Breast epithelium (tissue), 4 donors: ENCODE data around the gene FOXN3. TPM values are rescaled to one million over a fixed set of nuclear protein-coding genes. Genes with fewer than 3 reads are reported as not detected.

ENCODE experiments used
- DNase-seq, 2 donors: peaks; one replicate each; pipeline ENCODE4 v3.0.0-alpha.2; 2019; ENCODE audit warnings: low spot score in 2 of 2
- H3K27ac ChIP-seq, 2 donors: fragments of 200-600 bp; sonication (generic) in 1 of 2; one replicate each; pipeline ENCODE4 v1.5.1; 2016 to 2019; ENCODE audit warnings: mild to moderate bottlenecking in 1 of 2
- H3K27me3 ChIP-seq, 2 donors: fragments of 200-600 bp; sonication (generic) in 1 of 2; one replicate each; pipeline versions ENCODE4 v1.5.1 to v1.6.0; 2017 to 2019; ENCODE audit warnings: control low read depth in 1 of 2, mild to moderate bottlenecking in 1 of 2
- H3K36me3 ChIP-seq: fragments of 200-600 bp; one replicate; pipeline ENCODE4 v1.5.1; 2019
- H3K4me1 ChIP-seq, 2 donors: fragments of 200-600 bp; sonication (generic); one replicate each; pipeline ENCODE4 v1.5.1; 2016 to 2019; ENCODE audit warnings: control low read depth in 1 of 2
- H3K4me3 ChIP-seq, 3 donors: fragments of 200-600 bp; sonication (generic); 1 replicate in 2 of 3; 2 replicates in 1 of 3; pipeline ENCODE4 v1.5.1; 2016 to 2019; ENCODE audit warnings: mild to moderate bottlenecking in 3 of 3, moderate library complexity in 2 of 3
- H3K9me3 ChIP-seq, 2 donors: fragments of 200-600 bp; sonication (generic) in 1 of 2; one replicate each; pipeline ENCODE4 v1.5.1; 2016 to 2019; ENCODE audit warnings: control low read depth in 1 of 2
- POLR2A ChIP-seq: fragments of 450-650 bp; IDR thresholded peaks from one replicate; pipeline ENCODE4 v1.6.1; 2016; ENCODE audit warnings: antibody characterized with exemption, mild to moderate bottlenecking, moderate library complexity
- POLR2AphosphoS5 ChIP-seq, 3 donors: sonication (generic); formaldehyde crosslinking; IDR thresholded peaks; one replicate each; pipeline ENCODE4 v1.6.1; 2017; ENCODE audit warnings: antibody characterized with exemption in 3 of 3
- intact Hi-C: fragments of 100-400 bp; cut with DNase I; formaldehyde crosslinking; loops from one replicate; pipeline ENCODE4 v1.15.1; 2023; ENCODE audit warnings: low total_unique reads
- total RNA-seq, 3 donors: library from RNA; depleted of rRNA; stranded (reverse); fragments of >200 nt; gene quantifications; one replicate each; pipeline ENCODE4 v1.1.0, GENCODE V29; 2016
- TF ChIP-seq, protein P1 (sequence below), 3 donors: fragments of 450-650 bp; IDR thresholded peaks; one replicate each; pipeline ENCODE4 v1.5.1; 2016 to 2017; ENCODE audit warnings: antibody characterized with exemption in 3 of 3, mild to moderate bottlenecking in 3 of 3, moderate library complexity in 3 of 3

FOXN3 gene
- total RNA-seq, 3 donors from 2014 or later, result 70.7 to 180 (median 80.3) TPM

- no peak for DNase-seq
- H3K27ac ChIP-seq, result peak overlapping the region in 1 of 2 donors; percentile 14
- no peaks in the 10 kb centered on the region for H3K27me3 ChIP-seq
- no peaks in the 10 kb centered on the region for H3K36me3 ChIP-seq
- intact Hi-C loops, result no loop called here
- TF ChIP-seq, protein P1, sequence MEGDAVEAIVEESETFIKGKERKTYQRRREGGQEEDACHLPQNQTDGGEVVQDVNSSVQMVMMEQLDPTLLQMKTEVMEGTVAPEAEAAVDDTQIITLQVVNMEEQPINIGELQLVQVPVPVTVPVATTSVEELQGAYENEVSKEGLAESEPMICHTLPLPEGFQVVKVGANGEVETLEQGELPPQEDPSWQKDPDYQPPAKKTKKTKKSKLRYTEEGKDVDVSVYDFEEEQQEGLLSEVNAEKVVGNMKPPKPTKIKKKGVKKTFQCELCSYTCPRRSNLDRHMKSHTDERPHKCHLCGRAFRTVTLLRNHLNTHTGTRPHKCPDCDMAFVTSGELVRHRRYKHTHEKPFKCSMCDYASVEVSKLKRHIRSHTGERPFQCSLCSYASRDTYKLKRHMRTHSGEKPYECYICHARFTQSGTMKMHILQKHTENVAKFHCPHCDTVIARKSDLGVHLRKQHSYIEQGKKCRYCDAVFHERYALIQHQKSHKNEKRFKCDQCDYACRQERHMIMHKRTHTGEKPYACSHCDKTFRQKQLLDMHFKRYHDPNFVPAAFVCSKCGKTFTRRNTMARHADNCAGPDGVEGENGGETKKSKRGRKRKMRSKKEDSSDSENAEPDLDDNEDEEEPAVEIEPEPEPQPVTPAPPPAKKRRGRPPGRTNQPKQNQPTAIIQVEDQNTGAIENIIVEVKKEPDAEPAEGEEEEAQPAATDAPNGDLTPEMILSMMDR (IDR thresholded peaks at IDR 0.05), result no peak
- TF ChIP-seq POLR2AphosphoS5 (IDR thresholded peaks at IDR 0.05), result no peak
- no peak for TF ChIP-seq POLR2A
- H3K4me3 ChIP-seq, result no peak overlapping the region
- no peaks in the 10 kb centered on the region for H3K9me3 ChIP-seq
- no peaks in the 10 kb centered on the region for H3K4me1 ChIP-seq
Observed at GRCh38 chr14:89185919-89186855, 230.8 kb downstream of the FOXN3 start.

- H3K4me3 ChIP-seq, result no peak overlapping the region
- no peaks in the 10 kb centered on the region for H3K9me3 ChIP-seq
- no peak for DNase-seq
- no peak for TF ChIP-seq POLR2A
- TF ChIP-seq, protein P1 (IDR thresholded peaks at IDR 0.05), result no peak
- no peak for TF ChIP-seq POLR2AphosphoS5 (IDR thresholded peaks at IDR 0.05)
- intact Hi-C loops, result no loop called here
- H3K27ac ChIP-seq, result no peak overlapping the region
- H3K36me3 ChIP-seq, result no peaks in the 10 kb centered on the region
- H3K27me3 ChIP-seq, result no peaks in the 10 kb centered on the region
- H3K4me1 ChIP-seq, result no peaks in the 10 kb centered on the region
Observed at GRCh38 chr14:89184952-89185351, 232.1 kb downstream of the FOXN3 start.

GRCh38 chr14:89182326-89182725 lies 234.7 kb downstream of the FOXN3 start:
- Histone ChIP-seq H3K9me3 (no peaks in the 10 kb centered on the region), H3K27ac (no peak overlapping the region), H3K4me1 (no peaks in the 10 kb centered on the region), H3K27me3 (no peaks in the 10 kb centered on the region), H3K36me3 (no peaks in the 10 kb centered on the region), H3K4me3 (no peak overlapping the region)
- no peak for DNase-seq
- TF ChIP-seq POLR2A (no peak), POLR2AphosphoS5 (IDR thresholded peaks at IDR 0.05) (no peak)
- TF ChIP-seq, protein P1 (IDR thresholded peaks at IDR 0.05), result no peak
- intact Hi-C loops, result no loop called here

- H3K4me1 ChIP-seq, result no peaks in the 10 kb centered on the region
- no peak overlapping the region for H3K27ac ChIP-seq
- no peak for DNase-seq
- intact Hi-C loops, result no loop called here
- no peak overlapping the region for H3K4me3 ChIP-seq
- H3K36me3 ChIP-seq, result no peaks in the 10 kb centered on the region
- TF ChIP-seq POLR2AphosphoS5 (IDR thresholded peaks at IDR 0.05), result no peak
- TF ChIP-seq, protein P1 (IDR thresholded peaks at IDR 0.05), result no peak
- H3K9me3 ChIP-seq, result no peaks in the 10 kb centered on the region
- H3K27me3 ChIP-seq, result no peaks in the 10 kb centered on the region
Observed at GRCh38 chr14:89180546-89180945, 236.5 kb downstream of the FOXN3 start.

DNA sequence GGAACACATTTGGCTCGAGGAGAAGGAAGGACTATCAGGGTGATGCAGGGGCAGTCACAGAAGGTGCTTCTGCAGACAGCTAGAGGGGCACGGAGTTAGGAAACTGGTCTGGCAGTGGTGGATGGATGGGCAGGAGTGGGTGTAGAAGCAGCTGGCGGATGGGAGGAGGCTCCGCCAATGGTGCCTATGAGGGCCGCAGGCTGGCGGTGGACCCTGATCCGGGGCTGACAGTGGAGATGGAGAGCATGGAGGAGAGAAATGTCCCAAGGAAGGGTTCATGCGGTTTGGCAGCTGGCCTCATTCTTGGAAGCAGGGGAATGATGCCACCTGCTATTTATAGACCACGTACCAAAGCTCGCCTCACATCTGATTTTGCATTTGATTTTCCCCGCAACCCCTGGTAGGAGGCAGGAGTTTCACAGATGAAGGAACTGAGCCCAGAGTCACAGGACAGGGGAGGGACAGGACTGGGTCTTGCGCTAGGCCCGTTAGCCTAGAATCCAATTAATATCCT lies 237.1 kb downstream of the FOXN3 start:
- Histone ChIP-seq H3K9me3 (no peaks in the 10 kb centered on the region), H3K27me3 (no peaks in the 10 kb centered on the region), H3K4me3 (no peak overlapping the region), H3K4me1 (no peaks in the 10 kb centered on the region), H3K27ac (no peak overlapping the region), H3K36me3 (no peaks in the 10 kb centered on the region)
- intact Hi-C loops, result no loop called here
- no peak for DNase-seq
- TF ChIP-seq POLR2A, result no peak
- TF ChIP-seq POLR2AphosphoS5 (IDR thresholded peaks at IDR 0.05), result no peak
- TF ChIP-seq, protein P1 (IDR thresholded peaks at IDR 0.05), result no peak
